ENCODE measurements around the gene TIAM1.

The TIAM1 gene

DNA sequence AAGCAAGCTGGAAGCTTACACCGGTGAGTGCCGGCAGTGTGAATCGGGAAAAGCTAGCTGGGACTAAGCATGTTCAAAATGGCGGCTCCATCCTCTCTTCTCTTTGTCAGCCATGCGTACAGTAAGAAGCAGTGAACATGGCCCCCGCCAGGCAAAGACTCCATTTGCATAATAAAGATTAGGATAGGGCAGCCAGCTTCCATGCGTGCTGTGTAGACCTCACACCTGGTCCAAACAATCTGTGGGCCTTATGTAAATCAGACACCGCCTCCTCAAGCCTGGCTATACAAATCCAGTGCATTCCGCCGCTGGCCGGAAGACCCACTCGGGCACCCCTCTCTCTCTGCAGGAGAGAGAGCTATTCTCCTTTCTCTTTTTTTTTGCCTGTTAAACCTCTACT lies 150.3 kb downstream of the TIAM1 start:
- TF ChIP-seq, protein P1, sequence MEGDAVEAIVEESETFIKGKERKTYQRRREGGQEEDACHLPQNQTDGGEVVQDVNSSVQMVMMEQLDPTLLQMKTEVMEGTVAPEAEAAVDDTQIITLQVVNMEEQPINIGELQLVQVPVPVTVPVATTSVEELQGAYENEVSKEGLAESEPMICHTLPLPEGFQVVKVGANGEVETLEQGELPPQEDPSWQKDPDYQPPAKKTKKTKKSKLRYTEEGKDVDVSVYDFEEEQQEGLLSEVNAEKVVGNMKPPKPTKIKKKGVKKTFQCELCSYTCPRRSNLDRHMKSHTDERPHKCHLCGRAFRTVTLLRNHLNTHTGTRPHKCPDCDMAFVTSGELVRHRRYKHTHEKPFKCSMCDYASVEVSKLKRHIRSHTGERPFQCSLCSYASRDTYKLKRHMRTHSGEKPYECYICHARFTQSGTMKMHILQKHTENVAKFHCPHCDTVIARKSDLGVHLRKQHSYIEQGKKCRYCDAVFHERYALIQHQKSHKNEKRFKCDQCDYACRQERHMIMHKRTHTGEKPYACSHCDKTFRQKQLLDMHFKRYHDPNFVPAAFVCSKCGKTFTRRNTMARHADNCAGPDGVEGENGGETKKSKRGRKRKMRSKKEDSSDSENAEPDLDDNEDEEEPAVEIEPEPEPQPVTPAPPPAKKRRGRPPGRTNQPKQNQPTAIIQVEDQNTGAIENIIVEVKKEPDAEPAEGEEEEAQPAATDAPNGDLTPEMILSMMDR (IDR thresholded peaks at IDR 0.05; ENCODE audit: low read depth, low read length, missing control alignments): no peak
- Histone ChIP-seq H3K27ac (no peak overlapping the region), H3K4me3 (ENCODE audit: low read depth, low read length) (no peak overlapping the region), H3K36me3 (replicated peaks) (no peaks in the 10 kb centered on the region), H3K27me3 (replicated peaks) (no peaks in the 10 kb centered on the region)
- in situ Hi-C loops (cut with HindIII; ENCODE audit: low pct_ligation_motif_present, low sequenced_read_pairs): no loop called here
- no peak for DNase-seq

DNA sequence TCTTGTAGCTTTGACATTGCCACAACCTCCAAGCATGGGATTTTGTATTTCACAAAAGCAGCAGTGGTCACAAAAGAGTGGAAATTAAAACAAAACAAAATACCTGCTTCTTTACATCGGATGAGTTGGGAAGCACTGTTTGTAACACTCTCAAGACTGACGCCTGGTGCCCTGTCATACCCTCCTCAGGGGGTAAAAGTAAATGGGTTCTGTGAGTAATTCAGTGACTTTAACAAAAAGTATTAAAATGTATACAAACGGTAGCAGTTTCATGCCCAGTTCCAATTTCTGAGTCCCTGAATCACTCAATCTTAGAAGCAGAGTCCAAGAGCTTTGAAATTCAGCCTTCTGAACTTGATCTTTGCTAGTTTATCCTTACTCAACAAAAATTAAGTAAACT lies 152.5 kb downstream of the TIAM1 start:
- Histone ChIP-seq H3K4me3 (ENCODE audit: low read depth, low read length) (no peak overlapping the region), H3K27me3 (replicated peaks) (no peaks in the 10 kb centered on the region), H3K27ac (no peak overlapping the region), H3K36me3 (replicated peaks) (peaks cover 2% of the 10 kb centered on the region)
- in situ Hi-C loops (cut with HindIII; ENCODE audit: low pct_ligation_motif_present, low sequenced_read_pairs): no loop called here
- TF ChIP-seq, protein P1 (IDR thresholded peaks at IDR 0.05; ENCODE audit: low read depth, low read length, missing control alignments): no peak
- no peak for DNase-seq

DNA sequence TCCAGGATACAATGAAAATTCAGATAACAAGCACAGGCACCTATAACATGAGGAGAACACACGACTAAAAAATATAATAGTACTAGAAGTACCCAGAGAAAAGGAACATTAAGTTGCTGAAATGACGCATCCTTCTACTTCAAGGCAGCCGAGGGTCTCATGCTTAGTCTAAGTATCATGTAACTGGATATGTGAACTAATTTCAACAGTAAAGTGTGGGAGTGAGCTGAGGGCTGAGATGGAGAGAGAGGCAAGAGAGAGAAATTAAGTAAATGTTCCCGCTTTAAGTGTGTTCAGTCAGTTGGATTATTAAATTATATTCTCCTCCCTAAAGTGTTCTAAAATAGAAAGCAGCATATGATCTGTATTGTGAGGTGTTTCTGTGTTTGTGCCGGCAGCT lies 153.5 kb downstream of the TIAM1 start:
- no peak overlapping the region for H3K4me3 ChIP-seq (ENCODE audit: low read depth, low read length)
- in situ Hi-C loops (cut with HindIII; ENCODE audit: low pct_ligation_motif_present, low sequenced_read_pairs): no loop called here
- no peak overlapping the region for H3K27ac ChIP-seq

DNA sequence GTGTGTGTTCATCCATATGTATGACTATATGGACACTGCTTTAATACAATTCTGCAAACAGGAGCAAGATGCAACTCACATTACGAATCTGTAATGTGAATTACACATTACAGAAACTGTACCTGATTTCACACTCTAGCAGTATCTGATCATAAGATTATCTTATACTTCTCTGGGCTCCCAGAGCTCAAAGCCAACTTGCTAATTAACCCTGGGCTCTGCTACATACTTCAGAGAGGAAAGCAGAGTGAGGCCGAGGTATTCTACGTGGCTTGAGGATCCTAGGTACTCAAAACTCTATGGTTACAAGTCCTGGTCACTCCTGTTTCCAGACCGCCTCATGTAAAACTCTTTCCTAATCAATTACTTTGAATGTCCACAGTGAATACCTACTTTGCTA lies 156.6 kb downstream of the TIAM1 start:
- no peaks in the 10 kb centered on the region for H3K27me3 ChIP-seq (replicated peaks)
- TF ChIP-seq, protein P1 (IDR thresholded peaks at IDR 0.05; ENCODE audit: low read depth, low read length, missing control alignments): no peak
- H3K4me3 ChIP-seq (ENCODE audit: low read depth, low read length): no peak overlapping the region
- DNase-seq: no peak
- H3K36me3 ChIP-seq (replicated peaks): peaks cover 5% of the 10 kb centered on the region
- no peak overlapping the region for H3K27ac ChIP-seq
- in situ Hi-C loops (cut with HindIII; ENCODE audit: low pct_ligation_motif_present, low sequenced_read_pairs): no loop called here

More for the DNA sequence above, 153.5 kb downstream of the TIAM1 start:
- H3K27me3 ChIP-seq (replicated peaks): no peaks in the 10 kb centered on the region
- TF ChIP-seq, protein P1 (IDR thresholded peaks at IDR 0.05; ENCODE audit: low read depth, low read length, missing control alignments): no peak
- peaks cover 2% of the 10 kb centered on the region for H3K36me3 ChIP-seq (replicated peaks)
- DNase-seq: no peak

DNA sequence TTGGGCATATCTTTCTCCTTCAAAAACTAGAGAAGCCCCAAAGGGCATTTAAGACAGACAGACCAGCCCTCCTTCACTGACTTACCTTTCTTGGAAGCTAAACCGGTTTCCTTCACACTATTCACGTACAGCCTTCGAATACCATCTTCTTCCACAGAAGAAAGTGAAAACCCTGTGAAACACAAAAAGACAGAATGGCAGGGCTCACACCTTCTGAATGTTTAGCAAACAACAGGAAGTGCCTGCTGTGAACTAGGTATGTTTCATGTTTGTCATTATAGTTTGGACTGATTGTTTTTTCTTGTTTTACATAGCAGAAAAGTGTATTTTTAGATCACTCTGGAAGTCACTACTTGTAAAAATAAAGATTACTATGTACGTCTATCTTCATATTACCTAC lies 157.1 kb downstream of the TIAM1 start:
- in situ Hi-C loops (cut with HindIII; ENCODE audit: low pct_ligation_motif_present, low sequenced_read_pairs): no loop called here
- H3K27me3 ChIP-seq (replicated peaks): no peaks in the 10 kb centered on the region
- TF ChIP-seq, protein P1 (IDR thresholded peaks at IDR 0.05; ENCODE audit: low read depth, low read length, missing control alignments): no peak
- H3K4me3 ChIP-seq (ENCODE audit: low read depth, low read length): no peak overlapping the region
- no peak for DNase-seq
- no peak overlapping the region for H3K27ac ChIP-seq
- H3K36me3 ChIP-seq (replicated peaks): peaks cover 5% of the 10 kb centered on the region

DNA sequence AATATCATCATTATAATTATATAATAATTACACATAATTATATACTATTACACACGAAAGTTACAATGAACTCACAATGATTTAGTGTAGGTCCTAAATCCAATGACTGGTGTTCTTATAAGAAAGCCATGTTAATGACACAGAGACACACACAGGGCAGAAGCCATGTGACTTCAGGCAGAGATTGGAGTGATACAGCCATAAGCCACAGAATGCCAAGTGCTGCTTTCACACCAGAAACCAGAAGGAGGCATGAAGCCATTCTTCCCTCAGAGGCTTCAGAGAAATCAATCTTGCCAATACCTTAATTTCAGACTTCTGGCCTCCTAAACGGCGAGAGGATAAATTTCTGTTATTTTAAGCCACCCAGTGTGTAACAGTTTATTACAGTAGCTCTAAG lies 158.4 kb downstream of the TIAM1 start:
- TF ChIP-seq, protein P1 (IDR thresholded peaks at IDR 0.05; ENCODE audit: low read depth, low read length, missing control alignments): no peak
- Histone ChIP-seq H3K27me3 (replicated peaks) (no peaks in the 10 kb centered on the region), H3K36me3 (replicated peaks) (peaks cover 5% of the 10 kb centered on the region), H3K27ac (no peak overlapping the region), H3K4me3 (ENCODE audit: low read depth, low read length) (no peak overlapping the region)
- in situ Hi-C loops (cut with HindIII; ENCODE audit: low pct_ligation_motif_present, low sequenced_read_pairs): no loop called here
- no peak for DNase-seq
